ENCODE data around the gene CCL27. TPM values are rescaled to one million over a fixed set of nuclear protein-coding genes. Genes with fewer than 3 reads are reported as not detected.
A peak's percentile ranks its signal among the peaks of the same experiment; 100 is the strongest.

Gene CCL27
- total RNA-seq: not detected in 2 replicates

- no peak for DNase-seq
These were observed at the start of gene CCL27 for GRCh38 chr9:34662526-34663302. Gene CCL27 (minus strand): TSS chr9:34662657. CDS start chr9:34662633, 24 bp downstream.

- no peak for DNase-seq
These were observed 49.7 kb upstream of the CCL27 start for GRCh38 chr9:34712140-34712539.

- peak; percentile 21 for DNase-seq
These were observed 47.6 kb upstream of the CCL27 start, which contains the start of gene CCL21 for GRCh38 chr9:34710023-34710422. Gene CCL21 (minus strand): TSS chr9:34710136. CDS start chr9:34710066, 70 bp downstream.

GRCh38 chr9:34709196-34709978 lies 46.9 kb upstream of the CCL27 start:
- no peak for DNase-seq

- DNase-seq: no peak
These were observed 44.7 kb upstream of the CCL27 start for GRCh38 chr9:34707130-34707529.

GRCh38 chr9:34701769-34702736 lies 39.6 kb upstream of the CCL27 start:
- DNase-seq: peak; percentile 88

- peak; percentile 77 for DNase-seq
These were observed 38.7 kb upstream of the CCL27 start for GRCh38 chr9:34701023-34701768.

GRCh38 chr9:34694811-34695210 lies 32.4 kb upstream of the CCL27 start:
- no peak for DNase-seq

GRCh38 chr9:34693560-34693959 lies 31.1 kb upstream of the CCL27 start:
- DNase-seq: no peak

GRCh38 chr9:34691936-34692315 lies 29.5 kb upstream of the CCL27 start:
- DNase-seq: no peak

GRCh38 chr9:34690983-34691935 lies 28.8 kb upstream of the CCL27 start, which contains the start of gene CCL19:
Gene CCL19 (minus strand): TSS chr9:34691276. CDS start chr9:34691139, 137 bp downstream.
- no peak for DNase-seq

- no peak for DNase-seq
These were observed 27.1 kb upstream of the CCL27 start for GRCh38 chr9:34689512-34689911.

GRCh38 chr9:34689116-34689470 lies 26.6 kb upstream of the CCL27 start:
- DNase-seq: no peak

- no peak for DNase-seq
These were observed 26.1 kb upstream of the CCL27 start for GRCh38 chr9:34688329-34689115.

- DNase-seq: no peak
These were observed 25.0 kb upstream of the CCL27 start for GRCh38 chr9:34687276-34688030.

GRCh38 chr9:34686732-34687131 lies 24.3 kb upstream of the CCL27 start:
- DNase-seq: peak; percentile 4

- no peak for DNase-seq
These were observed 23.8 kb upstream of the CCL27 start for GRCh38 chr9:34686231-34686630.

GRCh38 chr9:34685591-34685990 lies 23.1 kb upstream of the CCL27 start:
- no peak for DNase-seq

- no peak for DNase-seq
These were observed 22.4 kb upstream of the CCL27 start for GRCh38 chr9:34684816-34685215.
